SIG-M5 (cell line): ENCODE measurements around the gene SUMF2.
"Not testable (repeated sequence)": the region's sequence is repeated elsewhere in the genome, so short reads cannot be mapped to it uniquely, and the experiment has no call there.

Source experiments
- DNase-seq: peaks from one replicate; lab custom pipeline; 2025; lab: John Stamatoyannopoulos, UW

The SUMF2 gene

DNA sequence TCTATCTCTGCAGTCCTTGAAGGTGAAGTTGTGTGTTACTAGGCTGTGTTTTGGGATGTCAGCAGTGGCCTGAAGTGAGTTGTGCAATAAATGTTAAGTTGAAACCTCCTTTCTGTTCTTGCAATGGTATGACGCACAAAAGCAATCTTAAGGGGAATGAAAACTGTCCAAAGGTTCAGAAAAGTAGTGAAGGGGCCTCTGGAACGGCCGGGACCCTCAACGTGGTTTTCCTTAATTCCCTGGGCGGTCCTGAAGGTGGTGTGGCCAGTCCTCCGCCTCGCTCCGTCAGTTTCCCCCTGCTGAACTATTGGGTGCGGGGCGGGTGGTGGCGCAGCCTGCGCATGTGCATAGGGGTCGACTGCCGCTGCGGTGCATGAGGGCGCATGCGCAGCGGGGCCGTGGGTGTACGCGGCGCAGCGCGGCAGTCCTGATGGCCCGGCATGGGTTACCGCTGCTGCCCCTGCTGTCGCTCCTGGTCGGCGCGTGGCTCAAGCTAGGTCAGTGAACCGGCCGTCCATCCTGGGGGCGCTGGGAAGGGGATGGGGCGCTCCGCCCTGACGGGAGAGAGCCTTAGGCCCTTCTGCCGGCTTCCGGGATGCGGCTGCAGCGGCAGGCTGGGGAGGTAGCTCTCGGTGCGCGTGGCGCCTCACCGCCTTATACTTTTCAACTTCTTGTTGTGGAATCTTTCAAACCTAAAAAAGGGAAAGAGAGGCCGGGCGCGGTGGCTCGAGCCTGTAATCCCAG is at the start of gene SUMF2:
Gene SUMF2, plus strand, starts transcription at position 405 of the 744 bp plus-strand sequence. Its CDS starts 26 bp downstream, at position 431.
- peak; percentile 65 for DNase-seq

DNA sequence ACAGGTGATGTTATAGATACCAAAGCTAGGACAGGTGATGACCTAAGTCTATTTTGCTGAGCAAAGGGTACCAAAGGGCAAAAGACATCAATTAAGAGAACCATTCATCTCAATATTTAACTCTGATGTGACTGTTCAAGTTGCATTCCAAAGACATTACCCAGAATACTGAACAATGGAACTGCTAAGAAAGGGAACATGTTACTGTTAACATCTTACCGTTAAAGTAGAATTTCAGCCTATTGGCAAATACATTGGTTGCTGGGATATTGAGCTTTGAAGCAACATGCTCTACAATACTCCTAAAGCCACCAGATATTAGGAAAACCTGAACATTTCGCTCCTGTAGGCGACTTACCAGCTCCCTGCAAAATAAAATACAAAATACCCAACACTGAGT is 47.1 kb upstream of the SUMF2 start:
- not testable (repeated sequence) for DNase-seq

DNA sequence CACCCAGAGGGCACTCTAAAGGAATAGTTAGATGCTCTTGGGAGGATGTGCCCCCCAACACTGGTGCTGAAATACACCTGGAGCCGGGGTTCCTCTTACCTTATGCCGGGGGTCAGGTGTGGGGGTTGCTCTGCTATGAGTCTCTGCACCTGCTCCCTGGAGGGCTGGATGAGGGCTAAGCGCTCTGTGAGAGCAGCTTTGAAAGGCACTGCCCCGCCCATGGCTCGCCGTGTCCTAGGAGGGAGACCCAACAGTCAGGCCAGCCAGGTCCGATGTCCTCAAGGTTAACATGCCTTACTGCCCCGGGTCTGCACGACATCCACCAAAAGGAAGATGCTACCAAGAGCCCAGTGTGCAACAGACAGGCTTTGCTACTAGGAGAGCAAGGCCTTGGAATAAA is 44.6 kb upstream of the SUMF2 start:
- DNase-seq, result no peak

- DNase-seq, result no peak
Observed at GRCh38 chr7:56023500-56023899, 40.6 kb upstream of the SUMF2 start.

DNA sequence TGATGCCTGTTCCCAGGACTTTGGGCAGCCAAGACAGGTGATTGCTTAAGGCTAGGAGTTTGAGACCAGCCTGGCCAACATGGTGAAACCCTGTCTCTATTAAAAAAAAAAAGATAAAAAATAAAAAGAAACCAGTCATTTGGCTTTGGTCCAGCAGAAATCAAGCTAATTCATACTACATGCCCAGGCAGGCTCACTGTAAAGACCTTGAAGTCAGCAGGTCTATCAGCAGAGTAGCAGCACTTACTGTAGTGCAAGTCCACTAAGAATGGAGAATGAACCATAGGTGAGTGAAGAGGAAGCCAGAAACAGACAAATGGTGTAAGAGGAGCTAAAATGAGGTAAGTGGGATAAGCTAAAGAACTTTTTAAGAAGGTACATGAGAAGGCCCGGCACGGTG is 37.5 kb upstream of the SUMF2 start:
- no peak for DNase-seq

DNA sequence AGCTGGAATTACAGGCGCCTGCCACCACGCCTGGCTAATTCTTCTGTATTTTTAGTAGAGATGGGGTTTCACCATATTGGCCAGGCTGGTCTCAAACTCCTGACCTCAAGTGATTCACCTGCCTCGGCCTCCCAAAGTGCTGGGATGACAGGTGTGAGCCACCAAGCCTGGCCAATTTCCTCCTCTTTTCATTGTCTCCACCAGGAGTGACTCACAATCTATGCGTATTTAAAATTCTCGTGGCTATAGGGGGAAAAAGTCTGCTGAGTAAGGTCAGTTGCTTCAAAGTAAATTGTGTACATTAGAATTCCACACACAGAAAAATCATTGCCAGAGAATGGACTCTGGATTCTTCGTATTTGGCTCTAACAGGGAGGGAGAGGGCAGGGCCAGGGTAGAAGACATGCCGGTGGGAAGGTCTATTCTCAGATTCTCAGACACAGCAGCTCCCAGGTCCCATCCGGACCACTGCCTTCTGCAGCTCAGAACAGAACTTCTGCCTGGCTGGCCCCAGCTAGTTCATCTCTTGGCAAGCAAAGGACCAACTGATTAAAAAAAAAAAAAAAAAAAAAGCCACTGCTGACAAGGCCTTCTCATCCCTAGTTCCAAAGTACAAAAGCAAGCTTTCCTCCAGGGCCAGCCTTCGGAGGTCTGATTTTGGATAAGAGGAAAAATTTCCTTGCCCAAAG is 35.0 kb upstream of the SUMF2 start:
- DNase-seq, result no peak

DNA sequence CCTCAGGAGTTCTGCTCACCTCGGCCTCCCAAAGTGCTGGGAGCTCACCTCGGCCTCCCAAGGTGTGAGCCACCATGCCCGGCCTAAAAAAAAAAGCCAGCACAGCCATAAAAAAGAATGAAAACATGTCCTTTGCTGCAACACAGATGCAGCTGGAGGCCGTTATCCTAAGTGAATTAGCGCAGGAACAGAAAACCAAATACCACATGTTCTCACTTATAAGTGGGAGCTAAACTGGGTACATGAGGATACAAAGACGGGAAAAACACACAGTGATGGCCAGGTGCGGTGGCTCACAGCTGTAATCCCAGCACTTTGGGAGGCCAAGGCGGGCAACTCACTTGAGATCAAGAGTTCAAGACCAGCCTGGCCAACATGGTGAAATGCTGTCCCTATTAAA is 33.7 kb upstream of the SUMF2 start:
- DNase-seq, result no peak

- DNase-seq, result not testable (repeated sequence)
Observed at GRCh38 chr7:56031556-56031955, 32.5 kb upstream of the SUMF2 start.

DNA sequence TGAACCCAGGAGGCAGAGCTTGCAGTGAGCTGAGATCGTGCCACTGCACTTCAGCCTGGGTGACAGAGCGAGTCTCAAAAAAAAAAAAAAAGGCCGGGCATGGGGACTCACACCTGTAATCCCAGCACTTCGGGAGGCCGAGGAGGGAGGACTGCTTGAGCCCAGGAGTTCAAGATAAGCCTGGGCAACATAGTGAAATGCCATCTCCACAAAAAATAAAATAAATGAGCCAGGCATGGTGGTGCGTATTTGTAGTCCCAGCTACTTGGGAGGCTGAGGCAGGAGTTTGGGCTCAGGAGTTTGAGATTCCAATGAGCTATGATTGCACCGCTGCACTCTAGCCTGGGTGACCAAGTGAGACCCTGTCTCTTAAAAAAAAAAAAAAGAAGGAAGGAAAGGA is 31.5 kb upstream of the SUMF2 start:
- DNase-seq, result not testable (repeated sequence)

GRCh38 chr7:56033671-56034432 is 30.2 kb upstream of the SUMF2 start:
- peak; percentile 62 for DNase-seq

- no peak for DNase-seq
Observed at GRCh38 chr7:56040730-56041129, 23.4 kb upstream of the SUMF2 start.

GRCh38 chr7:56045758-56046157 is 18.3 kb upstream of the SUMF2 start:
- DNase-seq, result not testable (repeated sequence)

DNA sequence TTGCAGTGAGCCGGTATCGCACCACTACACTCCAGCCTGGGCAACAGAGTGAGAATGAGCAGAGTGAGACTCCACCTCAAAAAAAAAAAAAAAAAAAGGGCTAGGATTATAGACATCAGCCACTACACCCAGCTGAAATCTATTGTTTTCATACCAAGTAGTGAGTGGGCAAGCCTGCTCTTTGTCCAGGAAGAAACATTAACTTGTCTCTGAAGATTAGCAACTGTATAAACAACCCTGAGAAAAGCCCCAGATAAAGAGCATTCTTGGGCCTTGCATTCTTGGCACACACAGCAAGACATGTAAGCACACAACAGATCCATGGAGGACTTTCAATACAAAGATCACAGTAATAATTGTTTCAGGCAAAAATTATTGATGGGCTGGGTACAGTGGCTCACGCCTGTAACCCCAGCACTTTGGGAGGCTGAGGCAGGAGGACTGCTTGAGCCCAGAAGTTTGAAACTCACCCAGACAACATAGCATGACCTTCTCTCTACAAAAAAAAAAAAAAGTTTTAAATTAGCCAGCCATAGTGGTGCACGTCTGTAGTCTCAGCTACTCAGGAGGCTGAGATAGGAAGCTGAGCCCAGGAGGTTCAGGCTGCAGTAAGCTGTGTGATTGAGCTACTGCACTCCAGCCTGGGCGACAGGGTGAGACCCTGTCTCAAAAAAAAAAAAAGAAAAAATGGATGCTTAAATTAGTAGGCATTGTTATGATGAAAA is 17.2 kb upstream of the SUMF2 start:
- no peak for DNase-seq

DNA sequence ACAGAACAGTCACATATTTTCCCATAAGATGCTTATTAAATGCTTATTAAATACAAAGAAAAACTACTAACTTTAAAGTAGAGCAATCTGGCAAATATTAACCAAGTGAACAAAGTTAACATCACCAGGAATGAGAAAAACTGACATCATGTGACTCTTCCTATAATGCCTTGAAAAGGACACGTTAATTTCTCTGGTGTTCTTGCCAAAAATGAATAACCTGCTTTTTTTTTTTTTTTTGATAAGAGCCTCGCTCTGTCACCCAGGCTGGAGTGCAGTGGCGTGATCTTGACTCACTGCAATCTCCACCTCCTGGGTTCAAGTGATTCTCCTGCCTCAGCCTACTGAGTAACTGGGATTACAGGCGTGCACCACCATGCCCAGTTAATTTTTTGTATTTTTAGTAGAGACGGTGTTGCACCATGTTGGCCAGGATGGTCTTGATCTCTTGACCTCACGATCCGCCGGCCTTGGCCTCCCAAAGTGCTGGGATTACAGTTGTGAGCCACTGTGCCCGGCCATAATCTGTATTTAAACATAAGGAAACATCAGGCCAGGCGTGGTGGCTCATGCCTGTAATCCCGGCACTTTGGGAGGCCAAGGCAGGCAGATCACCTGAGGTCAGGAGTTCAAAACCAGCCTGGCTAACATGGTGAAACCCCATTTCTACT is 16.5 kb upstream of the SUMF2 start:
- not testable (repeated sequence) for DNase-seq

GRCh38 chr7:56048245-56048644 is 15.8 kb upstream of the SUMF2 start:
- DNase-seq, result no peak

DNA sequence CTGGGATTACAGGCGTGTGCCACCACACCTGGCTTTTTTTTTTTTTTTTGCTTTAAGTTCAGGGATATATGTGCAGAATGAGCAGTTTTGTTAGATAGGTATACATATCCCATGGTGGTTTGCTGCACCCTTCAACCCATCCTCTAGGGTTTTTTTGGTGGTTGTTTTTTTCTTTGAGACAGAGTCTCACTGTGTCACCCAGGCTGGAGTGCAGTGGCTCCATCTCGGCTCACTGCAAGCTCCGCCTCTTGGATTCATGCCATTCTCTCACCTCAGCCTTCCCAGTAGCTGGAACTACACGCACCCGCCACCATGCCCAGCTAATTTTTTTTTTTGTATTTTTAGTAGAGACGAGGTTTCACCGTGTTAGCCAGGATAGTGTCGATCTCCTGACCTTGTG is 15.3 kb upstream of the SUMF2 start:
- not testable (repeated sequence) for DNase-seq

DNA sequence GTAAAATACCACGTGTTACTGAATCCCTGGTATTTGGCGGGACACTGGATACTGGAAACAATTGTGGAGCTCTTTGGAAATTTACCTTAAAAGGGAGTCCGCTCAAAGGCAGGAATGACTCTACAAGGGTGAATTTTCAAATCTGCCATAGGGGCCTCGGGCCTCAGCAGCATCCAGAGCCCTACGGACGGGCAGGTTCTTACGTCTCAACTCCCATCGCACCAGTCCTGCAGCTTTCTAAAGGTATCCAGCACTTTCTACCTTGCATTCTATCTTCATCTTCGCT is 13.1 kb upstream of the SUMF2 start:
- no peak for DNase-seq

GRCh38 chr7:56051339-56052191 is 12.5 kb upstream of the SUMF2 start, which contains the start of the genes CCT6A and PSPH:
CCT6A (plus strand) TSS chr7:56051765; CDS start chr7:56051849, 84 bp downstream.
PSPH (minus strand) TSS chr7:56051444; CDS start chr7:56021212, 30,232 bp downstream.
- peak; percentile 74 for DNase-seq

DNA sequence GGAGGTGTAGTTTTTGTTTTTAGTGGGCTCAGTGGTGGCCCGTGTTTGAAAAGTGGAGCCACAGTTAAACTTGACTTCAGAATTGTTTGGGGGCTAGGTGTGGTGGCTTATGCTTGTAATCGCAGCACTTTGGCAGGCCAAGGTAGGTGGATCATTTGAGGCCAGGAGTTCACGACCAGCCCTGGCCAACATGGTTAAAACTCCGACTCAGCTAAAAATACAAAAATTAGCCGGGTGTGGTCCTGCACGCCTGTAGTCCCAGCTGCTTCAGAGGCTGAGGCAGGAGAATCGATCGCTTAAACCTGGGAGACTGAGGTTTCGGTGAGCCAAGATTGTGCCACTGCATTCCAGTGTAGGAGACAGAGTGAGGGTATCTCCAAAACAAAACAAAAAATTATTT is 10.7 kb upstream of the SUMF2 start:
- DNase-seq, result no peak

GRCh38 chr7:56053993-56054392 is 10.1 kb upstream of the SUMF2 start:
- DNase-seq, result no peak

GRCh38 chr7:56062382-56062781 is 1.7 kb upstream of the SUMF2 start:
- no peak for DNase-seq
